HL-60 (cell line): Measurements from ENCODE around the gene MRPS10.

ENCODE experiments used
- DNase-seq, 2 experiments: peaks; one replicate each; pipeline ENCODE4 v3.0.0-alpha.2; 2010 to 2020; ENCODE audit warnings: low read depth in 1 of 2, low spot score in 1 of 2
- H3K27ac ChIP-seq: fragments of 250-450 bp; sonication (Bioruptor Pico); replicated peaks from 2 replicates; pipeline ENCODE4 v1.5.1; 2020; ENCODE audit warnings: mild to moderate bottlenecking, moderate library complexity
- H3K27me3 ChIP-seq: fragments of 250-450 bp; sonication (Bioruptor Pico); 2 replicates; pipeline ENCODE4 v1.5.1; 2021; ENCODE audit warnings: mild to moderate bottlenecking, moderate library complexity; ENCODE audit not compliant: insufficient read depth, poor library complexity, severe bottlenecking
- H3K4me3 ChIP-seq: replicated peaks from 2 replicates; pipeline ENCODE4 v1.5.1; 2011; ENCODE audit warnings: mild to moderate bottlenecking, control low read depth, low read length; ENCODE audit not compliant: insufficient read depth
- GABPA ChIP-seq: IDR thresholded peaks from 2 replicates; pipeline ENCODE4 v1.6.1; 2012; ENCODE audit warnings: low read depth
- POLR2AphosphoS5 ChIP-seq: IDR thresholded peaks from 2 replicates; pipeline ENCODE4 v1.6.1; 2012; ENCODE audit warnings: low read depth
- SPI1 ChIP-seq: IDR thresholded peaks from 2 replicates; pipeline ENCODE4 v1.6.1; 2012; ENCODE audit warnings: low read depth, mild to moderate bottlenecking, borderline replicate concordance
- TF ChIP-seq, protein P1 (sequence below): IDR thresholded peaks from 2 replicates; pipeline ENCODE4 v1.6.1; 2012; ENCODE audit warnings: low read depth; ENCODE audit not compliant: insufficient replicate concordance
- TF ChIP-seq, protein P2 (sequence below): IDR thresholded peaks from one replicate; pipeline ENCODE4 v1.5.1; 2011; ENCODE audit warnings: low read length, control low read depth, inconsistent platforms; ENCODE audit not compliant: insufficient read depth

Gene MRPS10

DNA sequence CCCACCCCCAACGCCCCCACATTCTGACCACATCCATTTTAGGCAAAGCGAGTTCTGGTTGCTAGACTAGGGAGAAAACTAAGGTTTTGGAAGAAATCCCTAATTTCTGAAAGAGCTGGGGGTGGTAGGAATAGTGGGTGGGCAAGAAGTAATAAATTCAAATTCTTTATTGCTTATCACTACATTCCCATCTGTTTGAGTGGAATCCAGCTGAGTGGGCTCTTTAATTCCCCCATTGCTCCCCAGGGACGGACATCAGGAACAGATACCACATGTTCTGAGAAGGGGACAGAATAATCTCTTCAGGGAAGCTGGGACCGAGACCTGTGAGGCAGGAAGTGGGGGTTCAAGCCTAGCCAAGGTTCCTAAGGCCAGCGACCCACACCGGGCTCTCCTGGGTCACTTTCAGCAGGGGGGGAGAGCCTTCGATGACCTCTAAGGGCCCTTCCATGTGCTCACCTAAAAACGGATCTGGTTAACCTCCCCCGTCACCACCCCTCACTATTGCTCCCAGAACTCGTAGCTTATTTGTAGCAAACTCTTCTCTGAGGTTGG is 42.3 kb upstream of the MRPS10 start:
- no peak overlapping the region for H3K4me3 ChIP-seq
- DNase-seq: no peak
- TF ChIP-seq GABPA (no peak), POLR2AphosphoS5 (no peak), SPI1 (no peak)
- TF ChIP-seq, protein P1, sequence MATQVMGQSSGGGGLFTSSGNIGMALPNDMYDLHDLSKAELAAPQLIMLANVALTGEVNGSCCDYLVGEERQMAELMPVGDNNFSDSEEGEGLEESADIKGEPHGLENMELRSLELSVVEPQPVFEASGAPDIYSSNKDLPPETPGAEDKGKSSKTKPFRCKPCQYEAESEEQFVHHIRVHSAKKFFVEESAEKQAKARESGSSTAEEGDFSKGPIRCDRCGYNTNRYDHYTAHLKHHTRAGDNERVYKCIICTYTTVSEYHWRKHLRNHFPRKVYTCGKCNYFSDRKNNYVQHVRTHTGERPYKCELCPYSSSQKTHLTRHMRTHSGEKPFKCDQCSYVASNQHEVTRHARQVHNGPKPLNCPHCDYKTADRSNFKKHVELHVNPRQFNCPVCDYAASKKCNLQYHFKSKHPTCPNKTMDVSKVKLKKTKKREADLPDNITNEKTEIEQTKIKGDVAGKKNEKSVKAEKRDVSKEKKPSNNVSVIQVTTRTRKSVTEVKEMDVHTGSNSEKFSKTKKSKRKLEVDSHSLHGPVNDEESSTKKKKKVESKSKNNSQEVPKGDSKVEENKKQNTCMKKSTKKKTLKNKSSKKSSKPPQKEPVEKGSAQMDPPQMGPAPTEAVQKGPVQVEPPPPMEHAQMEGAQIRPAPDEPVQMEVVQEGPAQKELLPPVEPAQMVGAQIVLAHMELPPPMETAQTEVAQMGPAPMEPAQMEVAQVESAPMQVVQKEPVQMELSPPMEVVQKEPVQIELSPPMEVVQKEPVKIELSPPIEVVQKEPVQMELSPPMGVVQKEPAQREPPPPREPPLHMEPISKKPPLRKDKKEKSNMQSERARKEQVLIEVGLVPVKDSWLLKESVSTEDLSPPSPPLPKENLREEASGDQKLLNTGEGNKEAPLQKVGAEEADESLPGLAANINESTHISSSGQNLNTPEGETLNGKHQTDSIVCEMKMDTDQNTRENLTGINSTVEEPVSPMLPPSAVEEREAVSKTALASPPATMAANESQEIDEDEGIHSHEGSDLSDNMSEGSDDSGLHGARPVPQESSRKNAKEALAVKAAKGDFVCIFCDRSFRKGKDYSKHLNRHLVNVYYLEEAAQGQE: no peak
- TF ChIP-seq, protein P2, sequence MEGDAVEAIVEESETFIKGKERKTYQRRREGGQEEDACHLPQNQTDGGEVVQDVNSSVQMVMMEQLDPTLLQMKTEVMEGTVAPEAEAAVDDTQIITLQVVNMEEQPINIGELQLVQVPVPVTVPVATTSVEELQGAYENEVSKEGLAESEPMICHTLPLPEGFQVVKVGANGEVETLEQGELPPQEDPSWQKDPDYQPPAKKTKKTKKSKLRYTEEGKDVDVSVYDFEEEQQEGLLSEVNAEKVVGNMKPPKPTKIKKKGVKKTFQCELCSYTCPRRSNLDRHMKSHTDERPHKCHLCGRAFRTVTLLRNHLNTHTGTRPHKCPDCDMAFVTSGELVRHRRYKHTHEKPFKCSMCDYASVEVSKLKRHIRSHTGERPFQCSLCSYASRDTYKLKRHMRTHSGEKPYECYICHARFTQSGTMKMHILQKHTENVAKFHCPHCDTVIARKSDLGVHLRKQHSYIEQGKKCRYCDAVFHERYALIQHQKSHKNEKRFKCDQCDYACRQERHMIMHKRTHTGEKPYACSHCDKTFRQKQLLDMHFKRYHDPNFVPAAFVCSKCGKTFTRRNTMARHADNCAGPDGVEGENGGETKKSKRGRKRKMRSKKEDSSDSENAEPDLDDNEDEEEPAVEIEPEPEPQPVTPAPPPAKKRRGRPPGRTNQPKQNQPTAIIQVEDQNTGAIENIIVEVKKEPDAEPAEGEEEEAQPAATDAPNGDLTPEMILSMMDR: no peak
- H3K27ac ChIP-seq: no peak overlapping the region
- H3K27me3 ChIP-seq: no peaks in the 10 kb centered on the region

DNA sequence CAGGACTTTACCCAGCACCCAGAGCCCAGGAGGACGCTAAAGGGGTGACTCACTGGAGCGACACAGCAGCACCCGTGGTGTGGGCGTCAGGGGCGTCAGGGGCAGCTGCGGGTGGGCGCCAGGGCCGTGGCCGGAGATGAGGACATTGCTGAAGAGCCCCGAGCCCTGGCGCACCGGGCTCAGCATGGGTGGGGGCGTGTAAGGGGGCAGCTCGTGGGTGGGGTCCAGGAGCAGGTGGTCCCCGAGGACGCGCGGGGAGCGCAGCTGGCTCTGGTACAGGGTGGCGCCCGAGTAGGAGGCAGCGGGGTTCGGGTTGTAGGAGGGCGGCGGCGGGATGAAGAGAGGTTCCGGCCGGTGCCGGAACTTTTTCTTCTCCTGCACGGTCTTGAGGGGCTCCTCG is 41.6 kb upstream of the MRPS10 start:
- no peak for TF ChIP-seq GABPA
- TF ChIP-seq, protein P2: no peak
- TF ChIP-seq, protein P1: no peak
- no peak for TF ChIP-seq POLR2AphosphoS5
- no peak for TF ChIP-seq SPI1
- H3K27ac ChIP-seq: no peak overlapping the region
- no peak for DNase-seq
- H3K4me3 ChIP-seq: no peak overlapping the region
- no peaks in the 10 kb centered on the region for H3K27me3 ChIP-seq

DNA sequence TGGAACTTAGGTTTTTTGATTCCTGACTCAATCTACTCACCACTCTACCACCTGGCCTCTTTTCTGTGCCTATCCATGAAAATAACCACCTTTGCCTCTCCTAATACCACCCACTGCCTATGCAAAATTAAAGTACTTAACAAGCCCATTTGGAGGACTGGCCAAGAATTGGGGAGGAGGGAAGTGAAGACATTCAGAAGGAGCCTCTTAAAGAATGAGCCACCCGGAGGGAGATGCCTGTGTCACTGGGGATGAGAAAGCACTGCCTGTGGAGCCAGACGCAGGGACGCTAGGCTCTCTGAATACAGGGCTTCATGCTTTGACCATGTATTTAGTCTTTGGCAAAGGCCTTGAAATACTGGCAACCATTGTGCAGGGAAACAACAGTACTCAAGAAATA is 40.0 kb upstream of the MRPS10 start:
- Histone ChIP-seq H3K4me3 (no peak overlapping the region), H3K27ac (no peak overlapping the region), H3K27me3 (no peaks in the 10 kb centered on the region)
- DNase-seq: no peak
- TF ChIP-seq, protein P1: no peak
- TF ChIP-seq SPI1: no peak

DNA sequence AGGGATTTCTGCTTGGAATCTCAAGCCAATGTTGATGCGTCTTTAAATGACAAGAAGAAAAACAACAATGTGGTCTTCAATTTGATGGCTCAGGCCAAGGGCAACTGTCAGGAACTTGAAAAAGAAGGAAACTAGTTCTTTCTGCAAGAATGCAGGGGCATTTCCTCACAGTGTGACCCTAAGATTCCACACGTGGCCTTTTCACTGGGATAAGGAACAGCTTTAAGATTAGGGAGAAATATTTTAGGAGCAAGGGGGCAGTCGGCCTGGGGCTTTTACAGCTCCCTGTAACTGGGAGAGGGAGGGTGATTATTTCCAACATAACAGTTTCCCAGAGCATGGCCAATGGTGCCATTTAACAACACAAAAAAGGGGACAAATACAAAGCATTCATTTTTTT is 39.4 kb upstream of the MRPS10 start:
- no peak overlapping the region for H3K4me3 ChIP-seq
- DNase-seq: no peak
- no peak for TF ChIP-seq POLR2AphosphoS5
- TF ChIP-seq, protein P1: no peak
- TF ChIP-seq, protein P2: no peak
- TF ChIP-seq GABPA: no peak
- TF ChIP-seq SPI1: no peak
- H3K27me3 ChIP-seq: no peaks in the 10 kb centered on the region
- H3K27ac ChIP-seq: no peak overlapping the region
